ENCODE data around the gene CYGB.

The CYGB gene

GRCh38 chr17:76495663-76496400 lies 41.7 kb downstream of the CYGB start (continued):
- TF ChIP-seq ZNF549 (tag by site-specific recombination; IDR thresholded peaks at IDR 0.05) (no peak), SCRT1 (tag by site-specific recombination; IDR thresholded peaks at IDR 0.05; ENCODE audit: borderline replicate concordance) (0 out of 2 replicates have a peak, but pooled peaks have one; percentile 23), ZNF157 (tag by site-specific recombination; IDR thresholded peaks at IDR 0.05) (no peak), ZNF776 (tag by site-specific recombination; IDR thresholded peaks at IDR 0.05; ENCODE audit: borderline replicate concordance) (no peak), ZNF48 (tag by site-specific recombination; IDR thresholded peaks at IDR 0.05) (no peak), ZNF513 (tag by site-specific recombination; IDR thresholded peaks at IDR 0.05) (no peak), TSHZ1 (tag by site-specific recombination; IDR thresholded peaks at IDR 0.05; ENCODE audit: borderline replicate concordance) (no peak), ZNF223 (tag by site-specific recombination; IDR thresholded peaks at IDR 0.05) (0 out of 2 replicates have a peak, but pooled peaks have one; percentile 23), HIC1 (tag by site-specific recombination; IDR thresholded peaks at IDR 0.05) (peak; percentile 18; the same call in 1 of the 2 replicates), ZNF169 (tag by site-specific recombination; IDR thresholded peaks at IDR 0.05) (no peak), ZBTB20 (tag by site-specific recombination; IDR thresholded peaks at IDR 0.05) (0 out of 2 replicates have a peak, but pooled peaks have one; percentile 19), ZBTB21 (tag by site-specific recombination; IDR thresholded peaks at IDR 0.05) (no peak), FEZF1 (tag by site-specific recombination; IDR thresholded peaks at IDR 0.05) (peak; percentile 53; the same call in 1 of the 2 replicates), HOXD13 (CRISPR knock-in tag; IDR thresholded peaks at IDR 0.05; ENCODE audit: borderline replicate concordance) (no peak), ZNF530 (tag by site-specific recombination; IDR thresholded peaks at IDR 0.05; ENCODE audit: low read depth) (no peak), ZNF19 (tag by site-specific recombination; IDR thresholded peaks at IDR 0.05; ENCODE audit: low read depth) (no peak), ZNF600 (tag by site-specific recombination; IDR thresholded peaks at IDR 0.05) (peak; percentile 68), ZNF560 (tag by site-specific recombination; IDR thresholded peaks at IDR 0.05; ENCODE audit: borderline replicate concordance) (no peak)

GRCh38 chr17:76493505-76494167 lies 43.9 kb downstream of the CYGB start:
- CTCF ChIA-PET: interaction anchor here (0.5 to 2.3 kb wide), 8 partner anchors 12 to 188 kb away, joined by 3 to 8 read pairs (median 3); partner anchors contain the start of gene AANAT
- Histone ChIP-seq H3K4me3 (ENCODE audit: low read depth, low read length) (no peak overlapping the region), H3K27ac (ENCODE audit: extremely low read depth, low read depth, low read length) (no peak overlapping the region), H3K36me3 (ENCODE audit: control insufficient read depth in 2 of 2, insufficient read depth in 1 of 2, low read length in 2 of 2) (no peaks in the 10 kb centered on the region), H3K4me1 (ENCODE audit: control insufficient read depth, insufficient read depth, low read length) (peaks cover 4% of the 10 kb centered on the region; the same call in 1 of the 2 replicates), H3K9me3 (ENCODE audit: control insufficient read depth, insufficient read depth, low read depth, low read length) (no peaks in the 10 kb centered on the region)
- POLR2A ChIA-PET: interaction anchor here (0.5 kb wide), 1 partner anchor 26 kb away, joined by 4 read pairs; no protein-coding TSS in a partner anchor
- peak; percentile 30; the same call in 1 of the 2 replicates for TF ChIP-seq ZNF341 (tag by site-specific recombination; IDR thresholded peaks at IDR 0.05; ENCODE audit: low read depth)
- no peak for TF ChIP-seq SP7 (tag by site-specific recombination; IDR thresholded peaks at IDR 0.05)
- peak; percentile 83 for TF ChIP-seq ZFHX2 (tag by site-specific recombination; conservative IDR thresholded peaks at IDR 0.05)
- TF ChIP-seq MZF1 (tag by site-specific recombination; IDR thresholded peaks at IDR 0.05; ENCODE audit: borderline replicate concordance): no peak
- TF ChIP-seq ZNF837 (tag by site-specific recombination; IDR thresholded peaks at IDR 0.05): no peak
- TF ChIP-seq SP2 (tag by site-specific recombination; IDR thresholded peaks at IDR 0.05): peak; percentile 4; the same call in 1 of the 2 replicates
- no peak for TF ChIP-seq ZBTB6 (tag by site-specific recombination; IDR thresholded peaks at IDR 0.05)
- peak; percentile 89 for TF ChIP-seq EGR2 (tag by site-specific recombination; IDR thresholded peaks at IDR 0.05; ENCODE audit: low read depth)
